ENCODE results near the gene TUT1. TPM values are rescaled to one million over a fixed set of nuclear protein-coding genes. Genes with fewer than 3 reads are reported as not detected.
A peak's percentile ranks its signal among the peaks of the same experiment; 100 is the strongest.
"Not testable (repeated sequence)": the region's sequence is repeated elsewhere in the genome, so short reads cannot be mapped to it uniquely, and the experiment has no call there.

The TUT1 gene
- total RNA-seq, 1 experiment from 2014 or later, result 39.3 TPM

GRCh38 chr11:62621027-62621566 is 29.8 kb upstream of the TUT1 start:
- CTCF ChIA-PET, result interaction anchor here (0.6 to 1.0 kb wide), 2 partner anchors 29 to 166 kb away, joined by 3 to 5 read pairs; partner anchors contain the start of gene TUT1
- Histone ChIP-seq H3K4me1 (replicated peaks; ENCODE audit: insufficient read depth) (peaks cover 20% of the 10 kb centered on the region), H3K27me3 (ENCODE audit: insufficient read depth, low read depth) (no peaks in the 10 kb centered on the region), H3K9me3 (ENCODE audit: insufficient read depth, low read depth) (no peaks in the 10 kb centered on the region), H4K20me1 (ENCODE audit: insufficient read depth) (no peaks in the 10 kb centered on the region), H3K36me3 (ENCODE audit: low read depth) (peaks cover 6% of the 10 kb centered on the region; the same call in 1 of the 2 replicates), H3K79me2 (ENCODE audit: low read depth) (peaks cover 18% of the 10 kb centered on the region), H3K4me3 (peak overlapping the region; percentile 79), H3K27ac (peak overlapping the region; percentile 86), H2AFZ (peak overlapping the region; percentile 88), H3K4me2 (peak overlapping the region; percentile 75), H3F3A (ENCODE audit: insufficient read depth, low read depth) (peaks cover 50% of the 10 kb centered on the region), H3K9me2 (ENCODE audit: insufficient read depth) (no peaks in the 10 kb centered on the region)
- TF ChIP-seq EZH2 (IDR thresholded peaks at IDR 0.05; ENCODE audit: low read depth), result no peak
- no peak for TF ChIP-seq CTCF (conservative IDR thresholded peaks at IDR 0.05)
- POLR2A ChIA-PET (ENCODE audit: unreplicated experiment), result interaction anchor here (0.6 to 1.6 kb wide), 5 partner anchors 29 to 609 kb away, joined by 3 to 15 read pairs (median 9); partner anchors contain the start of genes C11orf98, CSKMT, HNRNPUL2 and INTS5
- TSS peak; percentile 29 for BruUV-seq (replicated peaks)
- DNase-seq, result no peak
- intact Hi-C loops (cut with micrococcal nuclease; ENCODE audit: unreplicated experiment), result loop anchor here (5.0 kb wide), 1 partner anchor 46 kb away; the partner anchor contains the start of genes C11orf98 and CSKMT

- H3K36me3 ChIP-seq (ENCODE audit: low read depth); BruUV-seq (replicated peaks); H3K27ac ChIP-seq; intact Hi-C loops (cut with micrococcal nuclease; ENCODE audit: unreplicated experiment); H2AFZ ChIP-seq; H3K27me3 ChIP-seq (ENCODE audit: insufficient read depth, low read depth); H3K9me2 ChIP-seq (ENCODE audit: insufficient read depth); H3K4me3 ChIP-seq; DNase-seq; H3K9me3 ChIP-seq (ENCODE audit: insufficient read depth, low read depth); H4K20me1 ChIP-seq (ENCODE audit: insufficient read depth); H3K4me2 ChIP-seq; CTCF ChIA-PET: not testable (repeated sequence)
- Histone ChIP-seq H3K4me1 (replicated peaks; ENCODE audit: insufficient read depth) (peaks cover 35% of the 10 kb centered on the region), H3F3A (ENCODE audit: insufficient read depth, low read depth) (peaks cover 43% of the 10 kb centered on the region), H3K79me2 (ENCODE audit: low read depth) (peaks cover 18% of the 10 kb centered on the region)
- POLR2A ChIA-PET (ENCODE audit: unreplicated experiment), result interaction anchor here (0.6 kb wide), 1 partner anchor 25 kb away, joined by 7 read pairs; no protein-coding TSS in a partner anchor
Observed at GRCh38 chr11:62616957-62617356, 25.6 kb upstream of the TUT1 start.

GRCh38 chr11:62615521-62615920 is 24.2 kb upstream of the TUT1 start:
- Histone ChIP-seq H3K4me3 (no peak overlapping the region), H3K9me2 (ENCODE audit: insufficient read depth) (no peaks in the 10 kb centered on the region), H3K79me2 (ENCODE audit: low read depth) (peaks cover 20% of the 10 kb centered on the region), H3K36me3 (ENCODE audit: low read depth) (no peaks in the 10 kb centered on the region), H4K20me1 (ENCODE audit: insufficient read depth) (no peaks in the 10 kb centered on the region), H3K4me2 (no peak overlapping the region), H3K27me3 (ENCODE audit: insufficient read depth, low read depth) (no peaks in the 10 kb centered on the region), H2AFZ (no peak overlapping the region), H3K4me1 (replicated peaks; ENCODE audit: insufficient read depth) (peaks cover 38% of the 10 kb centered on the region), H3K9me3 (ENCODE audit: insufficient read depth, low read depth) (no peaks in the 10 kb centered on the region), H3F3A (ENCODE audit: insufficient read depth, low read depth) (peaks cover 42% of the 10 kb centered on the region), H3K27ac (no peak overlapping the region)
- intact Hi-C loops (cut with micrococcal nuclease; ENCODE audit: unreplicated experiment), result no loop called here
- ChIA-PET CTCF (no interaction called here), POLR2A (ENCODE audit: unreplicated experiment) (interaction anchor here (0.6 kb wide), 1 partner anchor 39 kb away, joined by 3 read pairs; no protein-coding TSS in a partner anchor)
- DNase-seq, result no peak
- no peak for TF ChIP-seq EZH2 (IDR thresholded peaks at IDR 0.05; ENCODE audit: low read depth)
- TF ChIP-seq CTCF (conservative IDR thresholded peaks at IDR 0.05), result no peak
- BruUV-seq (replicated peaks), result no TSS peak
